Astrocyte (in vitro differentiated cells and primary cell): ENCODE data around the gene MESD.

Experiments used
- CTCF ChIP-seq: IDR thresholded peaks from 2 replicates; pipeline ENCODE4 v1.5.1; 2011; ENCODE audit warnings: low read depth, mild to moderate bottlenecking, inconsistent platforms, low read length, moderate library complexity; ENCODE audit not compliant: insufficient read depth
- EZH2 ChIP-seq: IDR thresholded peaks from 2 replicates; pipeline ENCODE4 v1.6.1; 2012; ENCODE audit warnings: mild to moderate bottlenecking, low read length, inconsistent platforms; ENCODE audit not compliant: insufficient read depth

GRCh38 chr15:80937718-80938117 lies 51.9 kb downstream of the MESD start:
- TF ChIP-seq EZH2 (no peak), CTCF (no peak)
